ENCODE results near the gene KIAA1217. TPM values are rescaled to one million over a fixed set of nuclear protein-coding genes. Genes with fewer than 3 reads are reported as not detected.

KIAA1217 gene
- polyA plus RNA-seq, 3 donors = not detected

DNA sequence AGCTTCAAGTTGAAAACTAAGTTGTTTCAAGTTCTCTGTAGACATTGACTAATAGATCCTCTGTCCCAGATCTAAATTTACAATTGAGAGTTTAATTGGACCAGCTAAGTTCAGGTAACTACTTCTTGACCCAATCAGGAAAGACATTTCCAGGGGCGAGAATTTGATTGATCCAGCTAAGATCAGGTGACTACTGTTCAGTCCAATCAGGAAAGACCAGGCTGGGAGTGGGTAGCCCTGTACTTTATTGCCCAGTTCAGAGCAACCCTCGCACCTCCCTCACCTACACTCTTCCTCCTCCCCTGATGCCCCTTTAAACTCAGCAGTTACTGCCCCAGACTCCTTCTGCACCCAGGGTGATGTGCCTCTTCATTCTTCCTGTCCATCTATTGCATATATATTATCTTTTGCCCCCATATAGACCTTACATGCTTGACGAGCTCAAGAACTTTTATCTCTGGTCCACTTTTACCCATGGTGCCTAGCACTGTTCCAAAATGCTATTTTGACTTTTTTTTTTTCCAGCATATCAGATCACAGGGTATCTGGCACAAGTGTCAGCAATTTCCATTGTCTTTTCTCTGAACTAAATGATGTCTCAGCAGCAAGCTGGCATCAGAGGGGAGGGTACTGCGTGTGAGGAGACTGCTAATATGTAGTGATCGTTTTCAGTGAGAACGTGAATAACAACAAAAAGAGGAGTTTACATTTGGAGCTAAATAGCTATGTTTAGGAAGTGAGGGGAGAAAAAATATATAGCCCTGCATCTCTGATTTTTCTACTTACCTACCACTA is 169.4 kb downstream of the KIAA1217 start:
- no peak overlapping the region for H3K4me2 ChIP-seq (replicated peaks; ENCODE audit: extremely low read depth, low read length, poor library complexity, severe bottlenecking)
- no peaks in the 10 kb centered on the region for H3K27me3 ChIP-seq (ENCODE audit: control insufficient read depth in 2 of 2, insufficient read depth in 2 of 2, low read length in 2 of 2)
- H3K79me2 ChIP-seq (ENCODE audit: insufficient read depth, low read length) = no peaks in the 10 kb centered on the region
- peaks cover 0 to 6% (median 0%) of the 10 kb centered on the region in 7 donors for H3K9me3 Mint-ChIP-seq
- H4K20me1 ChIP-seq (ENCODE audit: insufficient read depth, low read length) = no peaks in the 10 kb centered on the region
- H3K9me3 ChIP-seq (replicated peaks in 1 of 2; ENCODE audit: control insufficient read depth in 1 of 2, insufficient read depth in 1 of 2, low read length in 2 of 2) = no peaks in the 10 kb centered on the region
- H3K27ac ChIP-seq (ENCODE audit: low read depth in 1 of 2, low read length in 2 of 2) = no peak overlapping the region
- no peak for DNase-seq
- H3K27me3 Mint-ChIP-seq (ENCODE audit: low read depth in 3 of 3) = peaks cover 0 to 1% (median 1%) of the 10 kb centered on the region in 3 donors
- no peaks in the 10 kb centered on the region for H3K4me1 Mint-ChIP-seq
- H3K4me1 ChIP-seq (ENCODE audit: control insufficient read depth in 1 of 2, insufficient read depth in 2 of 2, low read length in 2 of 2) = no peaks in the 10 kb centered on the region
- no peak overlapping the region for H2AFZ ChIP-seq (ENCODE audit: insufficient read depth, low read depth, low read length, poor library complexity, severe bottlenecking)
- TF ChIP-seq, protein P1, sequence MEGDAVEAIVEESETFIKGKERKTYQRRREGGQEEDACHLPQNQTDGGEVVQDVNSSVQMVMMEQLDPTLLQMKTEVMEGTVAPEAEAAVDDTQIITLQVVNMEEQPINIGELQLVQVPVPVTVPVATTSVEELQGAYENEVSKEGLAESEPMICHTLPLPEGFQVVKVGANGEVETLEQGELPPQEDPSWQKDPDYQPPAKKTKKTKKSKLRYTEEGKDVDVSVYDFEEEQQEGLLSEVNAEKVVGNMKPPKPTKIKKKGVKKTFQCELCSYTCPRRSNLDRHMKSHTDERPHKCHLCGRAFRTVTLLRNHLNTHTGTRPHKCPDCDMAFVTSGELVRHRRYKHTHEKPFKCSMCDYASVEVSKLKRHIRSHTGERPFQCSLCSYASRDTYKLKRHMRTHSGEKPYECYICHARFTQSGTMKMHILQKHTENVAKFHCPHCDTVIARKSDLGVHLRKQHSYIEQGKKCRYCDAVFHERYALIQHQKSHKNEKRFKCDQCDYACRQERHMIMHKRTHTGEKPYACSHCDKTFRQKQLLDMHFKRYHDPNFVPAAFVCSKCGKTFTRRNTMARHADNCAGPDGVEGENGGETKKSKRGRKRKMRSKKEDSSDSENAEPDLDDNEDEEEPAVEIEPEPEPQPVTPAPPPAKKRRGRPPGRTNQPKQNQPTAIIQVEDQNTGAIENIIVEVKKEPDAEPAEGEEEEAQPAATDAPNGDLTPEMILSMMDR (IDR thresholded peaks at IDR 0.05) = no peak
- no peak overlapping the region for H3K9ac ChIP-seq (ENCODE audit: insufficient read depth, low read length, poor library complexity, severe bottlenecking)
- H3K36me3 Mint-ChIP-seq = no peaks in the 10 kb centered on the region
- 66% methylated on average over 3 of the region's 6 CpGs for WGBS (ENCODE audit: insufficient coverage)
- H3K27ac Mint-ChIP-seq = no peak overlapping the region
- H3K4me3 Mint-ChIP-seq = no peak overlapping the region
- intact Hi-C loops (cut with micrococcal nuclease) = no loop called here
- H3K36me3 ChIP-seq (replicated peaks in 1 of 2; ENCODE audit: control insufficient read depth in 1 of 2, insufficient read depth in 2 of 2, low read length in 2 of 2) = no peaks in the 10 kb centered on the region
- H3K4me3 ChIP-seq (replicated peaks in 1 of 3; ENCODE audit: low read depth in 2 of 3, low read length in 3 of 3) = no peak overlapping the region

DNA sequence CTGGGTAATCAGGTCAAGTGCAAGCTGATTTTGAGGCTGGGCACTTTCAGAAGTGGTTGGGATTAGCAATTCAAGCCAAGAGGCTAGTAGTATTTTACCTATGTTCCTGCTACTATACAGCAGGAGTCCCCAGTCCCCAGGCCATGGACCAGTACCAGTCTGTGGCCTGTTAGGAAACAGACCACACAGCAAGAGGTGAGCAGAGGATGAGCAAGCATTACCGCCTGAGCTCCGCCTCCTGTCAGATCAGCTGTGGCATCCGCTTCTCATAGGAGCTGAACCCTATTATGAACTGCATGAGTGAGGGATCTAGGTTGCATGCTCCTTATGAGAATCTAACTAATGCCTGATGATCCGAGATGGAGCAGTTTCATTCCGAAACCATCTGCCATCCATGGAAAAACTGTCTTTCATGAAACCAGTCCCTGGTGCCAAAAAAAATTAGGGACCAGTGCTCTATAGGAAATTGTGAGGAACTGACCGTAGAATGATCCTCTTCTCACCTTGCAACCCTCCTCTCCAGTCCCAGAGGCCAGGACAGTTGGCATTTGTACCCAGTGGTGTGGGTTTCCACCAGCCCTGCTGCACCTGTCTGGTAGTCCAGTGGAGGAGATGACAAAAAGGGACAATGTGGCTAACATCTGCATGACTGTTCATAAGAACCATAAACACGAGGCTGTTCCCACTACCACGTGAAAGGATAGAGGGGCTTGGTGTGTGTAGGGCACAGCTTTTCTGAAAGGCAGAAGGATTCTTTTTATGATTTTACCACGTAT is 172.5 kb downstream of the KIAA1217 start:
- Mint-ChIP-seq H3K27me3 (ENCODE audit: low read depth in 3 of 3) (peaks cover 0 to 5% (median 1%) of the 10 kb centered on the region in 3 donors), H3K4me1 (no peaks in the 10 kb centered on the region), H3K36me3 (no peaks in the 10 kb centered on the region), H3K4me3 (no peak overlapping the region), H3K9me3 (peaks cover 0 to 8% (median 0%) of the 10 kb centered on the region in 7 donors), H3K27ac (no peak overlapping the region)
- H3K36me3 ChIP-seq (replicated peaks in 1 of 2; ENCODE audit: control insufficient read depth in 1 of 2, insufficient read depth in 2 of 2, low read length in 2 of 2) = no peaks in the 10 kb centered on the region
- intact Hi-C loops (cut with micrococcal nuclease) = no loop called here
- no peaks in the 10 kb centered on the region for H3K9me3 ChIP-seq (replicated peaks in 1 of 2; ENCODE audit: control insufficient read depth in 1 of 2, insufficient read depth in 1 of 2, low read length in 2 of 2)
- TF ChIP-seq, protein P1 (IDR thresholded peaks at IDR 0.05) = no peak
- no peaks in the 10 kb centered on the region for H3K79me2 ChIP-seq (ENCODE audit: insufficient read depth, low read length)
- H4K20me1 ChIP-seq (ENCODE audit: insufficient read depth, low read length) = no peaks in the 10 kb centered on the region
- H3K9ac ChIP-seq (ENCODE audit: insufficient read depth, low read length, poor library complexity, severe bottlenecking) = no peak overlapping the region
- no peak for DNase-seq
- 90% methylated on average over 6 of the region's 9 CpGs for WGBS (ENCODE audit: insufficient coverage)
- no peaks in the 10 kb centered on the region for H3K4me1 ChIP-seq (ENCODE audit: control insufficient read depth in 1 of 2, insufficient read depth in 2 of 2, low read length in 2 of 2)
- no peak overlapping the region for H3K4me2 ChIP-seq (replicated peaks; ENCODE audit: extremely low read depth, low read length, poor library complexity, severe bottlenecking)
- H3K4me3 ChIP-seq (replicated peaks in 1 of 3; ENCODE audit: low read depth in 2 of 3, low read length in 3 of 3) = no peak overlapping the region
- no peak overlapping the region for H3K27ac ChIP-seq (ENCODE audit: low read depth in 1 of 2, low read length in 2 of 2)
- no peak overlapping the region for H2AFZ ChIP-seq (ENCODE audit: insufficient read depth, low read depth, low read length, poor library complexity, severe bottlenecking)
- no peaks in the 10 kb centered on the region for H3K27me3 ChIP-seq (ENCODE audit: control insufficient read depth in 2 of 2, insufficient read depth in 2 of 2, low read length in 2 of 2)
